DND-41 (cell line): ENCODE results near the gene HOXC4.

ENCODE experiments used
- ATAC-seq: fragments of 200-7000 bp; cut with Tn5 transposase; 3 replicates; pipeline ENCODE4 v1.9.1; 2021; ENCODE audit warnings: low read depth; ENCODE audit not compliant: insufficient read depth
- DNase-seq: peaks from one replicate; pipeline ENCODE4 v3.0.0-alpha.2; 2020
- H2AFZ ChIP-seq: 2 replicates; pipeline ENCODE4 v1.6.0; 2012; ENCODE audit warnings: low read depth, low read length
- H3K27ac ChIP-seq: 2 replicates; pipeline ENCODE4 v1.5.1; 2012; ENCODE audit warnings: low read length, inconsistent platforms
- H3K27me3 ChIP-seq: fragments of 200-600 bp; sonication (generic); 2 replicates; pipeline ENCODE4 v1.6.0; 2012; ENCODE audit warnings: low read length, mild to moderate bottlenecking, inconsistent platforms; ENCODE audit not compliant: insufficient read depth, poor library complexity
- H3K36me3 ChIP-seq: 2 replicates; pipeline ENCODE4 v1.5.1; 2012; ENCODE audit warnings: low read length, inconsistent platforms; ENCODE audit not compliant: insufficient read depth
- H3K4me1 ChIP-seq: 2 replicates; pipeline ENCODE4 v1.5.1; 2012; ENCODE audit warnings: mild to moderate bottlenecking, low read length; ENCODE audit not compliant: insufficient read depth
- H3K4me2 ChIP-seq: 2 replicates; pipeline ENCODE4 v1.6.0; 2012; ENCODE audit warnings: mild to moderate bottlenecking, moderate library complexity, low read length, inconsistent platforms; ENCODE audit not compliant: insufficient read depth
- H3K4me3 ChIP-seq, 2 experiments: fragments of 200-600 bp in 1 of 2; shearing (Covaris generic) in 1 of 2; 2 replicates each; pipeline ENCODE4 v1.5.1; 2012 to 2016; ENCODE audit warnings: inconsistent platforms in 2 of 2, low read length in 2 of 2, mild to moderate bottlenecking in 2 of 2, low read depth in 1 of 2, moderate library complexity in 1 of 2
- H3K79me2 ChIP-seq: 2 replicates; pipeline ENCODE4 v1.6.0; 2012; ENCODE audit warnings: low read length, inconsistent platforms; ENCODE audit not compliant: insufficient read depth
- H3K9ac ChIP-seq: 2 replicates; pipeline ENCODE4 v1.6.0; 2012; ENCODE audit warnings: low read depth, mild to moderate bottlenecking, inconsistent platforms, low read length, moderate library complexity
- H3K9me3 ChIP-seq: 2 replicates; pipeline ENCODE4 v1.5.1; 2012; ENCODE audit warnings: low read length, moderate library complexity, mild to moderate bottlenecking, inconsistent platforms; ENCODE audit not compliant: insufficient read depth, severe bottlenecking
- H4K20me1 ChIP-seq: 2 replicates; pipeline ENCODE4 v1.6.0; 2012; ENCODE audit warnings: low read length; ENCODE audit not compliant: insufficient read depth
- EZH2 ChIP-seq: IDR thresholded peaks from 3 replicates; pipeline ENCODE4 v1.6.1; 2012; ENCODE audit warnings: borderline replicate concordance, low read depth, mild to moderate bottlenecking, moderate library complexity, low read length, inconsistent platforms; ENCODE audit not compliant: severe bottlenecking
- TF ChIP-seq, protein P1 (sequence below): IDR thresholded peaks from 2 replicates; pipeline ENCODE4 v1.5.1; 2012; ENCODE audit warnings: borderline replicate concordance, low read length, moderate library complexity, mild to moderate bottlenecking; ENCODE audit not compliant: poor library complexity, severe bottlenecking; ENCODE audit errors: extremely low read depth

HOXC4 gene

GRCh38 chr12:54037360-54038283, 16.0 kb upstream of the HOXC4 start:
- H3K36me3 ChIP-seq: no peaks in the 10 kb centered on the region
- H3K27ac ChIP-seq: no peak overlapping the region
- H2AFZ ChIP-seq: no peak overlapping the region
- no peaks in the 10 kb centered on the region for H4K20me1 ChIP-seq
- peaks cover 43% of the 10 kb centered on the region for H3K27me3 ChIP-seq
- no peaks in the 10 kb centered on the region for H3K79me2 ChIP-seq
- no peak for TF ChIP-seq EZH2
- TF ChIP-seq, protein P1, sequence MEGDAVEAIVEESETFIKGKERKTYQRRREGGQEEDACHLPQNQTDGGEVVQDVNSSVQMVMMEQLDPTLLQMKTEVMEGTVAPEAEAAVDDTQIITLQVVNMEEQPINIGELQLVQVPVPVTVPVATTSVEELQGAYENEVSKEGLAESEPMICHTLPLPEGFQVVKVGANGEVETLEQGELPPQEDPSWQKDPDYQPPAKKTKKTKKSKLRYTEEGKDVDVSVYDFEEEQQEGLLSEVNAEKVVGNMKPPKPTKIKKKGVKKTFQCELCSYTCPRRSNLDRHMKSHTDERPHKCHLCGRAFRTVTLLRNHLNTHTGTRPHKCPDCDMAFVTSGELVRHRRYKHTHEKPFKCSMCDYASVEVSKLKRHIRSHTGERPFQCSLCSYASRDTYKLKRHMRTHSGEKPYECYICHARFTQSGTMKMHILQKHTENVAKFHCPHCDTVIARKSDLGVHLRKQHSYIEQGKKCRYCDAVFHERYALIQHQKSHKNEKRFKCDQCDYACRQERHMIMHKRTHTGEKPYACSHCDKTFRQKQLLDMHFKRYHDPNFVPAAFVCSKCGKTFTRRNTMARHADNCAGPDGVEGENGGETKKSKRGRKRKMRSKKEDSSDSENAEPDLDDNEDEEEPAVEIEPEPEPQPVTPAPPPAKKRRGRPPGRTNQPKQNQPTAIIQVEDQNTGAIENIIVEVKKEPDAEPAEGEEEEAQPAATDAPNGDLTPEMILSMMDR: no peak
- no peaks in the 10 kb centered on the region for H3K4me1 ChIP-seq
- H3K9me3 ChIP-seq: no peaks in the 10 kb centered on the region
- H3K4me2 ChIP-seq: no peak overlapping the region
- H3K9ac ChIP-seq: no peak overlapping the region
- H3K4me3 ChIP-seq: no peak overlapping the region
- ATAC-seq (no peak), DNase-seq (no peak)

DNA sequence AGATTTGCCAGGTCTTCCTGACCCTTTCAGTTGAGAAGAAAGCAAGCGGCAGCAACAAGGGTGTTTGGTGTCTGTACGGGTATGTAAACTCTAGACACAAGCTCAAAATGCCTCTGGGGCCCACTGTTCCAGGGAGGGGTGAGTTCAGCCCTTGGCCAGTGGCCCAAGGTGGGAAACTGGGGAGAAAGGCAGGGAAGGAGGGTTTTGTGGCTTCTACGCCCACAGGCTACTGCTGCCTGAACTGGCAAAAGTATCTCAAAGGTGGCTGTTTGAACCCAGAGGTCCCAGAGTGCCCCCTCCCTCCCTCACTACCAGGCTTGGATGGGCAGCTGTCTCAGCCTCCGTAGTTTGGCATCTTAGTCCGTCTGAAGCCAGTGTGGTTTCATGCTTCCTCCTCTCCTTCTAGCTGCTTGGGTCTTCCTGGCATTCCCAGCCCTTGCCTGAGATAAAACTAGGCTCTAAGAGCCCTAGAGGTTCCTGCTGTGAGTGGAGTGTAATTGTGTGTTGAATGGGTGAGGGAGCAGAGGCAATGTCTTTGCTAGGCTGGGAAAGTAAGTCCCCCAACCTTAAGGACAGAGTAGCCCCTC, 15.3 kb upstream of the HOXC4 start:
- TF ChIP-seq, protein P1: no peak
- no peak for TF ChIP-seq EZH2
- DNase-seq: no peak
- H3K27me3 ChIP-seq: peaks cover 43% of the 10 kb centered on the region
- no peaks in the 10 kb centered on the region for H3K4me1 ChIP-seq
- no peak overlapping the region for H3K4me2 ChIP-seq
- no peak overlapping the region for H3K27ac ChIP-seq
- ATAC-seq: no peak
- H2AFZ ChIP-seq: no peak overlapping the region
- H3K79me2 ChIP-seq: no peaks in the 10 kb centered on the region
- H3K36me3 ChIP-seq: no peaks in the 10 kb centered on the region
- H3K9me3 ChIP-seq: no peaks in the 10 kb centered on the region
- H3K4me3 ChIP-seq: no peak overlapping the region
- no peak overlapping the region for H3K9ac ChIP-seq
- H4K20me1 ChIP-seq: no peaks in the 10 kb centered on the region

- no peaks in the 10 kb centered on the region for H3K79me2 ChIP-seq
- DNase-seq: no peak
- H3K9me3 ChIP-seq: no peaks in the 10 kb centered on the region
- no peak overlapping the region for H3K9ac ChIP-seq
- H3K4me3 ChIP-seq: no peak overlapping the region
- TF ChIP-seq EZH2: peak; percentile 35
- TF ChIP-seq, protein P1: no peak
- H4K20me1 ChIP-seq: no peaks in the 10 kb centered on the region
- H3K4me2 ChIP-seq: no peak overlapping the region
- peaks cover 3% of the 10 kb centered on the region for H3K4me1 ChIP-seq
- no peak overlapping the region for H2AFZ ChIP-seq
- H3K36me3 ChIP-seq: no peaks in the 10 kb centered on the region
- peaks cover 43% of the 10 kb centered on the region for H3K27me3 ChIP-seq
- no peak overlapping the region for H3K27ac ChIP-seq
- ATAC-seq: no peak
Measured at GRCh38 chr12:54038871-54039414, 14.7 kb upstream of the HOXC4 start.
